ENCODE data around the gene LMNTD1.
"Not testable (repeated sequence)": the region's sequence is repeated elsewhere in the genome, so short reads cannot be mapped to it uniquely, and the experiment has no call there.

LMNTD1 gene, protein sequence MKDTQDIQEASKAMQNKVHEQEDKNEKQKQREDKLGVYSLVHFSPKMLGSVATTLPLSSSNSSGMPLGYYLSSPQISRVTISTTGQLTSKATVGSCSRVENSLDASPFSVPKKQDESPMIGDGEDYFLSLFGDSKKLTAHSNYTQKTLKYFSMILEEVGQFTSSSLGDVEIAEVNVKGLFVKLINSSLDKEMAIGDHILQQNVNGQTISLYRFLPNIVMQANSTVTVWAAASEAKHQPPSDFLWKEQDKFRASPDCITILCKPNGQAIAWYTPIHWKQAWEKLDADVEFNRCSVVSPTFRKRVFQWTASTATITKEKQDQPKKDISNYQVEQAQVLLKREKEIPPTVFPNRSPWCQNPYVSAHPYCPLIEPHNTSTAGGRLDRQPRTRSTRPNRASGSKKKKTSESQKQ

GRCh38 chr12:25553098-25553497, at the start of gene LMNTD1:
TSS of gene LMNTD1 (minus strand) at chr12:25553283. CDS start at chr12:25552959, 324 bp downstream.
- TF ChIP-seq CTCF (IDR thresholded peaks at IDR 0.05; ENCODE audit: low read depth, low read length) = no peak
- DNase-seq (ENCODE audit: low read depth in 2 of 2) = peak; percentile 75 to 85
- no peak within 1 kb of the TSS for H3K4me3 ChIP-seq (replicated peaks in 1 of 2; ENCODE audit: low read depth in 2 of 2, low read length in 2 of 2)

GRCh38 chr12:25598956-25599355, 45.9 kb upstream of the LMNTD1 start:
- no peak overlapping the region for H3K4me3 ChIP-seq (replicated peaks in 1 of 2; ENCODE audit: low read depth in 2 of 2, low read length in 2 of 2)
- TF ChIP-seq CTCF (IDR thresholded peaks at IDR 0.05; ENCODE audit: low read depth, low read length) = no peak
- no peak for DNase-seq (ENCODE audit: low read depth in 2 of 2)

GRCh38 chr12:25595496-25595895, 42.4 kb upstream of the LMNTD1 start:
- H3K4me3 ChIP-seq (replicated peaks in 1 of 2; ENCODE audit: low read depth in 2 of 2, low read length in 2 of 2); DNase-seq (ENCODE audit: low read depth in 2 of 2): not testable (repeated sequence)

GRCh38 chr12:25594376-25594775, 41.3 kb upstream of the LMNTD1 start:
- DNase-seq (ENCODE audit: low read depth in 2 of 2) = no peak
- TF ChIP-seq CTCF (IDR thresholded peaks at IDR 0.05; ENCODE audit: low read depth, low read length) = no peak
- no peak overlapping the region for H3K4me3 ChIP-seq (replicated peaks in 1 of 2; ENCODE audit: low read depth in 2 of 2, low read length in 2 of 2)

DNA sequence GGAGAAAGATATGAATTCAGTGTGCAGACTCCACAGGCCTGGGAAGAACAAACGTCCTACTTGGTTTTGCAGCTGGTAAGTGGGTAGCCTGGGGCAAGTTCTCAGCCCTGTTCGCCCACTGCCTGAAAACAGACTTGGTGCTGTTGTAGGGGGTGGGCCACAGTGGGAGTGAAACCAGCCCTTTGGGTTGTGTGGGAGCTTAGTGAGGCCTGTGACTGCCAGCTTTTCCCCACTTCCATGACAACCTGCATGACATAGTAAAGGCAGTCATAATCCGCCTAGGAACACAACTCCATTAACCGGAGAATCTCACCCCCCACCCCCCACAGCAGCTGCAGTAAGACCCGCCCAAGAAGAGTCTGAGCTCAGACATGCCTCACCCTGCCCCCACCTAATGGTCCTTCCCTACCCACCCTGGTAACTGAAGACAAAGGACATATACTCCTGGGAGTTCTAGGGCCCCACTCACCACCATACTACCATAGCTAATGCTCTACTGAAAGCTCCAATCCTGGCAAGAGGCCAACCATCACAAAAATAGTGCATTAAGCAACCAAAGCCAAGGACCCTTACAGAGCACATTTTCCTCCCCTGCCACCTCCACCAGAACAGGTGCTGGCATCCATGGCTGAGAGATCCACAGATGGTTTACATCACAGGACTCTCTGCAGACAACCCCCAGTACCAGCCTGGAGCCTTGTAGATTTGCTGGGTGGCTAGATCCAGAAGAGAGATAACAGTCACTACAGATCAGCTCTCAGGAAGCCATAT, 39.8 kb upstream of the LMNTD1 start:
- H3K4me3 ChIP-seq (replicated peaks in 1 of 2; ENCODE audit: low read depth in 2 of 2, low read length in 2 of 2) = no peak overlapping the region
- no peak for TF ChIP-seq CTCF (IDR thresholded peaks at IDR 0.05; ENCODE audit: low read depth, low read length)
- DNase-seq (ENCODE audit: low read depth in 2 of 2) = no peak

DNA sequence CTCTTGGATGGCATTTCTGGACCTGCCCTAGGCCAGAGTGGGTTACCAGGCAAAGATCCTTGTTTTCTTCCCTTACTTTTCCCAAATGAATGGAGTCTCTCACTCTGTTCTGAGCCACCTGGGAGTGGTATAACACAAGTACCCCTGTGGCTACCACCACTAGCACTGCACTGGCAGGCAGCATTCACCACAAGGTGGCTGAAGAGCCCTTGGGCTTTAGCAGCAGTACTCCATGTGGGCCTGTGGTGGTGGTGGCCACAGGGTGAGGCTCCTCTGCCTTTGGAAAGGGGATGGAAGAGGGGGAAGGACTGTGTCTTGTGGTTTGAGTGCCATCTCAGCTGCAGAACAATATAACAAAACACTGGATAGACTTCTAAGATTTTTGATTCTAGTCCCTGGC, 38.1 kb upstream of the LMNTD1 start:
- DNase-seq (ENCODE audit: low read depth in 2 of 2) = peak in 1 of 2 donors; percentile 16
- TF ChIP-seq CTCF (IDR thresholded peaks at IDR 0.05; ENCODE audit: low read depth, low read length) = no peak
- no peak overlapping the region for H3K4me3 ChIP-seq (replicated peaks in 1 of 2; ENCODE audit: low read depth in 2 of 2, low read length in 2 of 2)

DNA sequence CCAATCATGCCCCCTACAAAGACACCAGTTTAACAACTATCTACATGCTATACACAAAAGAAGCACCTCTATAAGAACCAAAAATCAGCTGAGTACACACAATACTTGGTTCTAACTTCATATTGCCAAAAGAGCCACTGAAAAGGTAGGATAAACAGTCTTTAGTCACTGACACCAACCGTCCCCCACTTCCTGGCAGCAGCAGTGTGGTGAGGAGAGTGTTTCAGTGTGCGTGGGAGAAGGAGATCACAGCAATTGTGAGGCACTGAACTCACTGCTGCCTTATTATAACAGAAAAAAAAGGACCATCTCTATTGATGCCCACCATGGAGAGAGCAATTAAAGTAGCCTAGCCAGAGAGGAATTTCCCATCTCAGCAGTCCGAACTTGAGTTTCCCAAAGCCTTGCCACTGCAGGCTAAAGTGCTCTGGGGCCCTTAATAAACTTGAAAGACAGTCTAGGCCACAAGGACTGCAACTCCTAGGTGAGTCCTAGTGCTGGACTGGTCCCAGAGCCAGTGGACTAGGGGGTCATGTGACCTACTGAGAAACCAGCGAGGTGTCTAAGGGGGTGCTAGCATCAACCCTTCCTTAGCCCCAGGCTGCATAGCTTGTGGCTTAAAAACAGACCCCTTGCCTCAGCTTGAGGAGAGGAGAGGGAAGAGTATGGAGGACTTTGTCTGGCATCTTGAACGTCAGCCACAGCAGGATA, 37.1 kb upstream of the LMNTD1 start:
- DNase-seq (ENCODE audit: low read depth in 2 of 2) = no peak
- no peak overlapping the region for H3K4me3 ChIP-seq (replicated peaks in 1 of 2; ENCODE audit: low read depth in 2 of 2, low read length in 2 of 2)
- no peak for TF ChIP-seq CTCF (IDR thresholded peaks at IDR 0.05; ENCODE audit: low read depth, low read length)
